Measurements from ENCODE around the gene SEMA4F. TPM values are rescaled to one million over a fixed set of nuclear protein-coding genes. Genes with fewer than 3 reads are reported as not detected.

SEMA4F gene
- total RNA-seq, 1 donor from 2014 or later = 10.6 TPM

DNA sequence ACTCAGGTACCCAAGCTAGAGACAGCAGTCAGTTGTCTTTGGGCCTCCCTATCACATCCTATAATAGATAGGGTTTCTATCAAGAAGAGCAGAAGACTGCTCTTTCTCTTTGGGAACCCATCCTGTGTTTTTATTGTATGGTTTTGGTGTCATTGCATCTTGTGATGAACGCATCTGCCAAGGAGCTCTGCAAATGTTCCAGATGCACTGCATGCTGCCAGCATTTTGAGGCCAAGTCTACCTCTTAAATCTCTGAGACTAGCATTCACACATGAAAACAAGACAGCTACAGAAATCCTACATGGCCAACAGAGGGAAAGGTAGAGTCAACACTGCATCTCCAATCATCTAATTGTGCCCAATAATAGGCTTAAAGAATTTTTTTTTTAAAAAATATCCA lies 14.0 kb downstream of the SEMA4F start:
- DNase-seq (ENCODE audit: low read depth) = no peak

DNA sequence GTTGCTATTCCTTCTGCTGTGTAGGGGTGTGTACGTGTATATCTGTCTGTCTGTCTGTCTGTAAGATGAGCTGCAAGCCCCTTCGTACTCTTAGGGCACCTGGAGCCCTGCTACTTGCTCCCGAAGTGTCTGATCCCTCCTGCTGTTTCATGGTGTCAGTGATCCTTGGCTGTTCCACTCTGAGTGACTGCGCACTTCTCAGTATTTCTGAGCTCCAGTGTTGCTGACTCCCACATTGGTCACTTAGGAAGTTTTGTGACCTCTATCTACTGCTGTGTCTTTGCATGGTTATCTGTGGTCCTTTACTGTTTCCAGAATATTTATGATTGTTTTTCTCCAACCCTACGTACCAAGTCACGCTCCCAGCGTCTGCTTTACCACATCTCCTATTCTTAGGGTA lies 16.2 kb downstream of the SEMA4F start:
- no peak for DNase-seq (ENCODE audit: low read depth)

DNA sequence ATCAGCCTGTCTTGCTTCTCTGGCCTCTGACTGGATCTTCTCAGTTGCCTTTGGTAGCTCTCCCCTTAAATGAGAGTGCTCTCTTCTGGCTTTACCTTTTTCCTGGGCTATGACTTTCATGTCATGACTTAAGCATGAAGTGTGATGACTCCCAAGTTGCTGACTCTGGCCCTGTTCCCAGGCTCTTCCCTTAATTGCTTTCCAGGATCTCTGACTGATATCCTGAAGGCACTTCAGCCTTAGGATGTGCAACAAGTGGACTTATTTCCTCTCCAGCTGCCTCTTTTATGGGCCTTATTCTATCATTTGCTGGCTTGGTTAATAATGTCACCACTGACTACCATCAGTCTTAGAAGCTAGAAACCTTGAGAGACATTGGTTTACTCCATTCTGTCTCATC lies 17.4 kb downstream of the SEMA4F start:
- peak; percentile 42 for DNase-seq (ENCODE audit: low read depth)

DNA sequence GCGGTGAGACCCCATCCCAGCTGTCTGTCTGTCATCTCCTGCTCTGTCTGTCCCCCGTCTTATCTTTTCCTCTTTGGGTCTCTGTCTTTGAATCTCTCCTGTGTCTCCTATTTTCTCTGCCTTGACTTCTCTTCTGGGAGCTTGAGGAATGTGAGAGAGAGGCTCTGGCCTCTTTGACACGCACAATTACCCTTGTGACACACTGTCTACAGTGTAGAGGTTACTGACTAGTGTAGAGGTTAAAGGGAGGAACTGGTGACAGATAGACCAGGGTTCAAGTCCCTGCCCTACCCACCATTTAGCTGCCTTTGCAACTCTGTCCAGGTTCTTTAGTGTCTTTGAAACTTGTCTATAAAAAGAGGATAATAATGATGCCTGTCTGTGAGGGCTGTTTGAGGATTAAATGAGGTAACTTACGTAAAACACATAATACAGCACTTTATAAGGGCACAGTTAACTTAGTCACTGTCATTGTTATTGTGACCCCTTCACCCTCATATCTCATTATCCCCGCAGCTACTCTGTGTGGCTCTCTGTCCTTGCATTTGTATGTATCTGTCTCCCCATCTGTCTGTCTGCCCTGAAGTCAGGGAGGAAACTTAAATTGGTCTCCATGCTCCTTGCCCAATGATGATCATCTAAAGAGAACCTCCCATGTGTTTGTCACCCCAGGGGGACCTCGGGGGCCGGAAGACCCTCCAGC lies 19.9 kb downstream of the SEMA4F start:
- DNase-seq (ENCODE audit: low read depth) = no peak

DNA sequence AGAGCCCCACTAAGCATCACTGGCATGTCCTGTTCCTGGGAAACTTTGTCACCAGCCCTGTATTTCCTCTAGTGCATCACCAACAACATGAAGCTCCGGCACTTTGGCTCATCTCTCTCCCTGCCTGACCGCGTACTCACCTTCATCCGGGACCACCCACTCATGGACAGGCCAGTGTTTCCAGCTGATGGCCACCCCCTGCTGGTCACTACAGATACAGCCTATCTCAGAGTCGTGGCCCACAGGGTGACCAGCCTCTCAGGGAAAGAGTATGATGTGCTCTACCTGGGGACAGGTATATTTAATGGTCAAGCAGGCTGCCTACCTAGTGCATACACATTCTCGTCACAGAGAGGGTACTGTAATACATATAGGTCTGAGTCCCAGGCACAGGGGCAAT lies 21.0 kb downstream of the SEMA4F start:
- DNase-seq (ENCODE audit: low read depth) = no peak

DNA sequence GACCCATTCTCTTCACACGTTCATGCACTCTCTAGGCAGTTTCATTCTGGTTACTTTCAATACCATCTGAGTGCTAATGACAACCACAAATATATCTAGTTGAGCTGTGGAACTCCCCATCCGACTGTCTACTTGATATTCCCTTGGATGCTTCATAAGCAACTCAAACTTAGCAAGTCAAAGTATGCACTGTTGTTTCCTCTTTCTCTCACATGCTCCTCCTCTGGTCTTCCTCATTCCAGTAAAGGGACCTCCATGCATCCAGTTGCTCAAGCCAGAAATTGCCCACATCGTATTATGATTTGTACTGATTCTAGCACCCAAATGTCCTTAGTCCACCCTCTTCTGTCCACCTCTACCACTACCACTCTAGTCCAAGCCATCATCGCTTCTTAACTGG lies 22.3 kb downstream of the SEMA4F start:
- no peak for DNase-seq (ENCODE audit: low read depth)

DNA sequence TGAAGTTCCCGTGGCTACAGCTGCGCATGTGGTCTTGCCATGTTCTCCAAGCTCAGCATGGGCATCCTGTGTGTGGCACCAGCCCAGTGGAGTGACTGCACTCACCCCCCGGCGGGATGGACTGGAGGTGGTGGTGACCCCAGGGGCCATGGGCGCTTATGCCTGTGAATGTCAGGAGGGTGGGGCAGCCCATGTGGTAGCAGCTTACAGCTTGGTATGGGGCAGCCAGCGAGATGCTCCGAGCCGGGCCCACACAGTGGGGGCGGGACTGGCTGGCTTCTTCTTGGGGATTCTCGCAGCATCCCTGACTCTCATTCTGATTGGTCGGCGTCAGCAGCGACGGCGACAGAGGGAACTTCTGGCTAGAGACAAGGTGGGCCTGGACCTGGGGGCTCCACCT lies 25.6 kb downstream of the SEMA4F start:
- DNase-seq (ENCODE audit: low read depth) = no peak

DNA sequence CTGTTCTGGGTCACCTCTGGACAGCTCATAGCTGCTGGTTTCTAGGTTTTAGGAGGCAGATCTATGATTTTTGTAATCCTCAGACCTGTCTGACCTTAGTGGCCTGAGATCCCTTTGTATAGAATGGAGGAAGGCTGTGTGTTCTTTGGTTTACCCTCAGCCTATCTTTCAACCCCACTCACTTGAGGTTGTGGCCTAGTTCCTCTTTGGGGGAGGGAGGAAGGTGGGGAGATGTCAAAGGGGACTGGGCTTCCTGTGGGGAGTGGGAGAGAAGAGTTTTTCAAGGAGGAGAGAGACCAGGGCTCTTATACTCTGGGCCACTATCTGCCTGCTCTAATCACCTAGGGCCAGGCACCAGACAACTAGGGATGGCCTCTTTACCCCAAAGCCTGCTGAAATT lies 28.5 kb downstream of the SEMA4F start:
- no peak for DNase-seq (ENCODE audit: low read depth)

DNA sequence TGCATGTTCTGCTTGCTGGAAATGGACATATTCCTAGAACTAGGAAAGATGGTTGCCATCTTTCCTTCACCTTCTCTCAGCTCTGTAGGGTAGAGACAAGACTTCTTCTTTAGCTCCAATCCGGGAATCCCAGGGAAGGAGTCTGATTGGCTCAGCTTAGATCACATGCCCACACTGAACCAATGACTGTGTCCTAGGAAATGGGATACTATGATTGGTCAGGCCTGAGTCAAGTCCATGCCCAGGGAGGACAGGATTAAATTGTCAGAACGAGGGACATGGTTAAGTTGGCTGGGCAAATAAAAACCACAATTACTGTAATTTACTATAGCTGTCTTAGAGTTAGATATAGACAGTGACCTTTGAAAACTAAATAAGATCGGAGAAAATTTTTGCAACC lies 31.4 kb downstream of the SEMA4F start:
- no peak for DNase-seq (ENCODE audit: low read depth)

DNA sequence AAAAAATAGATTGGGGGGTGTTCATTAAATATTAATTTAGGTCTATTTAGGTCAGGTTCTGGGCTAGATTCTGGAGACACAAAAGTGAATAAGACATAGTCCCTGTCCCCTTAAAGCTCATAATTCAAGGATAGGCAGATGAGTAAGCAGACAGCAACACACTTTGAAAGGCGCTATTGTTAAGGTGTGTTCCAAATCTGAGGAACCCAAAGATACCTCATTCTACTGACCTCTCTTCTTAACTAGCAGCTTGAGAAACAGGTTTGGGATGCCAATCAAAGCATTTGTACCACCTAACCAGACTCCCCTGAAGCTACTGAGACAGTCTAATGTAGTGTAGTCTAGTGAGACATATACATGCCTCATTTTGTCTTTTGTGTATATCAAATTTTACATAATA lies 34.8 kb downstream of the SEMA4F start:
- no peak for DNase-seq (ENCODE audit: low read depth)

DNA sequence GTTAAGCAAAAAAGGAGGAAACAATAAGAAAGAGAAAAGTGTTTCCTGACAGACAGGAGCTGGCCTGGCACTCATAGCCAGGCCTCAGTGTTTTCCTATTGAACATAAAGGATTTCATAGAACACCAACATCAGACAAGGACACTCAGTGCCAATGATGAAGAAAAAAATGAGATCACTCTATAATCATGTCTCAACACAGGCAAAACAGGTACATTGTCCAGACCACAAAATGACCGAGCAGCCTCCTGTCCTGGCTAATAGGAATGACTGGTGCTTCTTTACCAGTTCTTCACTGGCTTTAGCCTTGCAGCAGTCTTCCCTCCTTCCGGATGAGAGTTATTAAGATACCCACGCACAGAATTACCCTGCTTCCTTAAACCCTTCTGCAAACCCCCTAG lies 35.6 kb downstream of the SEMA4F start:
- no peak for DNase-seq (ENCODE audit: low read depth)

DNA sequence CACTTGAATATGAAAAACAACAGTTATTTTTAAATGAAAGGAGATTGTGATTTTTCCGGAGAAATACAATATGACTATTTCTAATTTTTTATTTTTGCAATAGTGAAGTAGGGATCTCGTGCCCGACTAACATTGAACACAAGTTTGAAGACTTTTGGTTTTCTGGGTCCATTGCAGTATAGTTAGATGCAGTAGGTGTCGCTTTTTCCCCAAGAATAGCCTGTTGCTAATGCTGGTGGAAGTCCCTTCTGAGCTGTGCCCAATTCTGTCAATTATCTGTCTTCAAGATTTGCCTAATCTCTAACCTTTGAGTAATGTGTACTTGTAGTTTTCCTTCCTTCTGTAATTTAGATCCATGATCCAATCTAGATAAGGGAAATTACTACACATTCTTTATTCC lies 36.5 kb downstream of the SEMA4F start:
- peak; percentile 71 for DNase-seq (ENCODE audit: low read depth)

DNA sequence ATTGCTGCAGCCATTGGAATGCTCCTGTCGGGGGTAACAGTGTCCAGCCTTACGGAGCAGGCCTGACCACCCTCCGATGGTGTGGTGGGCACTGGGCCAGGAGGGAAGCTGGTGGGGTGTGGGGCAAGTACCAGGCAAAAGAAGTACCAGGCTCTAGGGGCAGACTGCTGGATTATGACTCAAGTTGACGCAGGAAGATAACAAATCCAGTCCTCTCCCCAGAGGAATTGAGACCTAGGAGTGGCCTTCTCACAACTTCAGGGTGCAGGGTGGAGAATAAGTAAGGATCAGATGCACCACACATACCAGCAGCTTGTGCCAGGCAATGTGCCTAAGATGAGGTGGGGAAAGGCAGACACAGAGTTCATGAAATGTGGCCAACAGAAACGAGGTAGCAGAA lies 37.9 kb downstream of the SEMA4F start:
- no peak for DNase-seq (ENCODE audit: low read depth)

DNA sequence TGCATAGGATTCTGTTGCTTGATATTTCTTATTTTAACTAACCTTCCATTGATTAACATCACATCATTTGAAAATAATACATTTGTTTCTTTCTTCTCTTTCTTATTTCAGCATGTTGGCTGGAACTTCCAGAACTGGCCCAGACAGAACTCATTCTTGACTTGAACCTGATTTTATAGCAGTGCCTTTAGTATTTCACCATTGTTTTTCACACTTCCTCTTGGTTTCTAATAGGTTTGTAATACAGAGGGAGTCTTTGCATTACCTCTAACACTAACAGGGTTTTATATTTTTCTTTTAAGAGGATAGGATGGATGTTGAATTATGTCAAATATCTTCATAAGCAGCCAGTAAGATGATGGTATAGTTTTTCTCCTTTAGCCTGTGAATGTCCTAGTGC lies 39.2 kb downstream of the SEMA4F start:
- no peak for DNase-seq (ENCODE audit: low read depth)

DNA sequence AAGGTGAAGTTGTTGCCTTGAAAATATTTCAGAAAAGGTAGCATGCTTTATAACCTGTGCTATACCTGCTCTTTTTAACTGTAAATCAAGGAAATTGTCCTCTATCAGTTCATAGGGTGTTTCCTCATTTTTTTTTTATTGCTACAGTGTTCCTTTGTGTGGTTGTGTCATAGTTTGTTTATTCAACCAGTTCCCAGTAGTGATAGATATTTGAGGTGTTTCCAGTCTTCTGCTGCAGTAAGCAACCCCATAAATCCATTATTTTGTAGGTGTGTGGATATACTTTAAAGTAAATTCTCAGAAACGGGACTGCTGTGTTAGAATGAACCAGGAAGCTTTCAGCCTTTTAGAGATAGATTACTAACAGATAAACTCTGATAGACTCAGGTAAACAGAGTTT lies 39.6 kb downstream of the SEMA4F start:
- no peak for DNase-seq (ENCODE audit: low read depth)

DNA sequence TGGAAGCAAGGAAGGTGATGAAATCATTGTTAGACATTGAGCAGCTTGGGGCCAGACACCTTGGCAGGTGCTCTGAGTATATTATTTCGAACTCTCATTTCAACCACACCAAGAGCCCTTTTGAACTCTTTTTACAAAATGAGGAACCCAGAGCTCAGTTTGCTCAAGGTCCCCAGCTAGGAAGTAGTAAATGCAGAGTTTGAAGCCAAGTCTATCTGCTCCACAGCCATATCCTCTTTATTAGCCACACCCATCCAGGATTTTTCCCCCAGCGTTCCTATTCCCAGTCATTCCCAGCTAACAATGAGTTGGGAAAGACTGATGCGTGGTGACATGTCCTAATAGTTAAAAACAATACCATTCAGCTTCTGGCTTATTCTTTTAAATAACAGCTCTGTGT lies 40.2 kb downstream of the SEMA4F start:
- DNase-seq (ENCODE audit: low read depth) = no peak

DNA sequence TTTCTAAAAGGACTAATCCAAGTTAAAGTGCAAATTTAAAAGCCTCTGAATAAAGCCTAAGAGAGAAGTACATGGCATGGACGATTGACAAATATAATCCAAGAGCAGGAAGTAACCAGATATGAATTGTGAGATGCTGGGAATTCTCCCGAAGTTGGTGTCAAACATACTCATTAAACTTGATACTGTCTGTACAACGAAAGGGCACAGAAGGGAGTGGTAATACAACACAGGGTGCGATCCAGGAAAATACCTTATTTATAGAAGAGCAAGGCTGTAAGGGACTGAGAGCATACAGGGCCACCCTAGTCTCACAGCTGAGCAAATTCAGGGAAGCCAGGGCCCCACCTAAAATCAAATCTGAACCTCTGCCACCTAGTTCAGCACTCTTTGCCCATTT lies 41.6 kb downstream of the SEMA4F start:
- no peak for DNase-seq (ENCODE audit: low read depth)

DNA sequence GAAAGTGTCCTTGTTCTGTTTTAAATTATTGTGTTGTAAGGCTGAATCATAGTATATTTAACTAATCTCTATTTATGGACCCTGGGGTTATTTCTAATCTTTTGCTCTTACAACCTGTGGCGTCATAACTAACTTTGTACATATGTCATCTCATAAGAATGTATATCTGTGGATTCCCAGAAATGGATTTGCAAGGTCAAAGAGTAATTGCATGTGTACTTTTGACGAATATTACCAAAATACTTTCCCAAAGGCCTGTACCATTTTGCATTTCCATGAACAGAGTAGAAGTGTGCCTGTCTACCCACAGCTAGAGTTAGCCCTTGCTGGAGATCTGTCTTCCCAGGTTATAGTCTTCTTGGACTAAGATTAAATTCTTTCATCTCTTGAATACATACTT lies 42.8 kb downstream of the SEMA4F start:
- no peak for DNase-seq (ENCODE audit: low read depth)

DNA sequence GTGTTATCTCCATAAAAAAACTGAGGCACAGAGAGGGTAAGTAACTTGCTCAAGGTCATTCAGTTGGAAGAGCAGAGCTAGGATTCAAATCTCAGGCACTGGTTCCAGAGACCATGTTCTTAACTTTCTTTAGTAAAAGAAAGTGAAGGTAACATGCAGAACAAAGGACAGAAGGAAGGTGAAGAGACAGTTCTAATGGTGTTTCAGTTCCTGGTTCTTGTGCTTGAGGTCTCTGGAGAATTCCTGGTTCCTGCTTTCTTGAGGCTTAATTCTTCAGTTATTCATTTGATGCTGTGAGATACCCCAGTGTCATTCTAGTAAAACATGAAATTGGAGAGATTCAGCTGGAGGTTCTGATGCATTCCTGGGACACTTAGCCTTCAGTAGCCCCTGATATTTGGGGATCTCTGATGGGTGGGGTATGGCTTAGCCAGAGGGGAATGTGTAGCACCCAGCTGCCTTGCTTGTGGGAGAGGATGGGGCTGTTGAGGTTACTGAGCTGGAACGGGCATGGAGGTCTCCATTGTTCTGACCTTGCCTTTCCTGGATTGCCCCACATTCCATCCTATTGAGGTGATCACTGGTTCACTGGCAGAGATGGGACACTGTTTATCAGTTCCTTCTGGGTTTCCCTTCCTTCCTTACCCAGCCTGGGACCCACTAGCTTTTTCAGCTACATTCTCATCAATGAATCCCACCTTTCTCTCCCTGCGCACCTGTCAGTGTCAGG lies 46.8 kb downstream of the SEMA4F start:
- peak; percentile 26 for DNase-seq (ENCODE audit: low read depth)

DNA sequence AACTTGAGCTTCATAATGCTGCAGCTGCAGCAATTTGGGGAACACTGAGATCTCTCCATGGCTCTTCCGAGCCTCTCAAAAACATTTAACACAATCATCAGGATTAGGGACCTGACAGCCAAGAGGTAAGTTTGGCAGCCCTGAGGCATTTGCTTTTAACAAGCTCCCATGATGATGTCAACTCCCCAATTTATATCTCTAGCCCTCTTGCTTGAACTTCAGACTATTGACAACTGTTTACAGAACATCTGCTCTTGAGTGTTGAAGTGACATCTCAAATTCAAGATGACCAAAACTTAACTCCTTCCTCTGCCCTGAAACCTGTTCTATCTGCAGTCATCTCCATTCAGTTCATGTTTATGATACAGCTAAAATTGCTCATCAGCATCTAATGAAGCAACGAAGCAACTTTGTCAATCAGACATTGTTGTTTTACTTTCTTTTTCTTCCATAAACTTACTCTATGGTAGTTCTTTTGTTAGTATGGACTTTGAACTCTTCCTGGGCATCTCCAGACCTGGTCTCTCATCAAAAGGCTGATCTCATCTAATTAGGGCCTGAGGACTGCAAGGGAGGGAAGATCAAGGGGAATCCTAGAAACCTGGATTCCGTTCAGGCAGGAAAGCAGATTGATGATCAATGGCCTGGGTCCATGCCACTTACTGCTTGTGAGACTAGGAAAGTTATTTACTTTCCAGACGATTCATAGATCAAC lies 48.1 kb downstream of the SEMA4F start:
- peak; percentile 26 for DNase-seq (ENCODE audit: low read depth)

DNA sequence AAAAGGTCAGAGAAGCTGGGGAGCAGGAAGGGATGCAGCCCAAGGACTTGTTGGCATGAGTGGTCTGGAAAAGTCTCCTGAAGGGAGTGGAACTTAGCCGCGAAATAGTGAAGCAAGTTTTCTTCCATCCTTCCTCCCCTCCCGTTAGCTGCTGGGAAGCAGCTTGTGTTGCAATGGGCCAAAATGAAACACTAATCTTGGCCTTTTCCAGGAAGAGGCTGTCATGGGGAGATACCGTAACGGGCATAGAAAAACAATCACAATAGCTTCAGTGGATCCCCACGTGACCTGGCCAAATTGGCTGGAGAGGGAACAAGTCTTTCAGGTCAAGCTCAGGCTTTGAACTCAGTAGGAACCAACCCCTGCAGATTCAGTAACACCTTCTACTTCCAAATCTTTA lies 49.3 kb downstream of the SEMA4F start:
- no peak for DNase-seq (ENCODE audit: low read depth)

DNA sequence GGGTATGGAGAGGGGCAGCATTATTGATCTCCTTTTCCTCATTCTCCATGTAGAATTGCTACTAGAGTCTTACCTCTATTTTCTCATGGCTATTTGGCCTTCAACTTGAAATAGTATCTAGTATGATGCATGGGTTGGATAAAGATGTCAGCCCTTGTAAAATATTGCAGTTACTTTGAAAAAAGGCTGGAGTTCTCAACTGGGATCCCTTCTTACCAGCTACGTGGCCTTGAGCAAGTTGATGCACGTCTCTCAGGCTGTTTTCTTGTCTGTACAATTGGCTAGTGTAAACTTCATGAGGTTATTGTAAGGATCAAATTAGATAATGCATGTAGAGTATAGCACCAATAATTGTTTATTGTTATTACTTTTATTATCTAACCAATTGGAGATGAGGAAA lies 50.2 kb downstream of the SEMA4F start:
- DNase-seq (ENCODE audit: low read depth) = no peak

DNA sequence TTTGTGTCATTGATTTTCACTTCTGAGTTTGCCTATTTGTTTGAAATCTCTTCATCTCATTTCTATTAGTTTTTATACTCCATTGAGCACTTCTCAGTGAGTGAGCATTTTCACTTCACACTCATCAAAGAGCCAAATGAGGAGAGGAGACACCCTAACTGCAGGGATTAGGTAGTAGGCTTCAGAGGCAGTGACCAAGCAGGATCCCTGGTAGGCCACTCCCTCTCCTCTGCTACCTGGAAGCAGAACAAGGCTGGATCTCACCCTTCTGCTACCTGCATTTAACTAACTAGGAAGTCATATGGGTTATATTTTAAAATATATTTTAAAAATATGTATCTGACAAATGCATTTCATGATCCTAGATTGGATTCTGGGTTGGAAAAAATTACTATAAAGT lies 52.7 kb downstream of the SEMA4F start:
- no peak for DNase-seq (ENCODE audit: low read depth)

All from renal cortical epithelial cell (primary cell).